Measurements from ENCODE around the gene TNRC6C. TPM values are rescaled to one million over a fixed set of nuclear protein-coding genes. Genes with fewer than 3 reads are reported as not detected.

The TNRC6C gene
- total RNA-seq, 4 donors from 2014 or later: 5.3 to 15.4 (median 6.8) TPM

DNA sequence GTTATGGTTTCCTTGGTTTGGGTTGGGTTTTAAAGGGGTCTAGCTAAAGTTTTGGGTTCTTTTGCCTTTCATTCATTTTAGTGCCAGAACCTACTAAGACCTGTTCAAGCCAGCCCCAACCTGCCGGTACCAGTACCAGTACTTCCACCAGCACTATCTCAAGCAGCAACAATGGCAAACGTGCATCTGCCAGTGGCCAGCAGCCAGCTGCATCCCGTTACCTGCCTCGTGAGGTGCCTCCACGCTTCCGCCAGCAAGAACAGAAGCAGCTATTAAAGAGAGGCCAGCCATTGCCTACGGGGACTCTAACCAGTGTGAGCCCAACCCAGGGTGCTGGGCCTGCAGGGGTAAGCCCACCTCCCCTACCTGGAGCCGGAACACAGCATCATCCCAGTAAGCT lies 72.9 kb downstream of the TNRC6C start:
- intact Hi-C loops (cut with DNase I; ENCODE audit: low total_unique reads): no loop called here
- TF ChIP-seq POLR2A (IDR thresholded peaks at IDR 0.05): no peak
- TF ChIP-seq, protein P1, sequence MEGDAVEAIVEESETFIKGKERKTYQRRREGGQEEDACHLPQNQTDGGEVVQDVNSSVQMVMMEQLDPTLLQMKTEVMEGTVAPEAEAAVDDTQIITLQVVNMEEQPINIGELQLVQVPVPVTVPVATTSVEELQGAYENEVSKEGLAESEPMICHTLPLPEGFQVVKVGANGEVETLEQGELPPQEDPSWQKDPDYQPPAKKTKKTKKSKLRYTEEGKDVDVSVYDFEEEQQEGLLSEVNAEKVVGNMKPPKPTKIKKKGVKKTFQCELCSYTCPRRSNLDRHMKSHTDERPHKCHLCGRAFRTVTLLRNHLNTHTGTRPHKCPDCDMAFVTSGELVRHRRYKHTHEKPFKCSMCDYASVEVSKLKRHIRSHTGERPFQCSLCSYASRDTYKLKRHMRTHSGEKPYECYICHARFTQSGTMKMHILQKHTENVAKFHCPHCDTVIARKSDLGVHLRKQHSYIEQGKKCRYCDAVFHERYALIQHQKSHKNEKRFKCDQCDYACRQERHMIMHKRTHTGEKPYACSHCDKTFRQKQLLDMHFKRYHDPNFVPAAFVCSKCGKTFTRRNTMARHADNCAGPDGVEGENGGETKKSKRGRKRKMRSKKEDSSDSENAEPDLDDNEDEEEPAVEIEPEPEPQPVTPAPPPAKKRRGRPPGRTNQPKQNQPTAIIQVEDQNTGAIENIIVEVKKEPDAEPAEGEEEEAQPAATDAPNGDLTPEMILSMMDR (IDR thresholded peaks at IDR 0.05): no peak
- WGBS, 2 donors: 59 to 64% methylated on average over 8 of the region's 8 CpGs
- no peak for DNase-seq (ENCODE audit: low spot score in 2 of 2)
- no peak overlapping the region for H3K4me3 ChIP-seq (ENCODE audit: low read depth, poor library complexity, severe bottlenecking)

GRCh38 chr17:78032166-78032565 lies 73.7 kb downstream of the TNRC6C start:
- TF ChIP-seq POLR2A (IDR thresholded peaks at IDR 0.05): no peak
- TF ChIP-seq, protein P1 (IDR thresholded peaks at IDR 0.05): no peak
- intact Hi-C loops (cut with DNase I; ENCODE audit: low total_unique reads): no loop called here
- H3K4me3 ChIP-seq (ENCODE audit: low read depth, poor library complexity, severe bottlenecking): no peak overlapping the region
- DNase-seq (ENCODE audit: low spot score in 2 of 2): no peak
- WGBS, 2 donors: 36 to 40% methylated on average over 1 of the region's 1 CpG

DNA sequence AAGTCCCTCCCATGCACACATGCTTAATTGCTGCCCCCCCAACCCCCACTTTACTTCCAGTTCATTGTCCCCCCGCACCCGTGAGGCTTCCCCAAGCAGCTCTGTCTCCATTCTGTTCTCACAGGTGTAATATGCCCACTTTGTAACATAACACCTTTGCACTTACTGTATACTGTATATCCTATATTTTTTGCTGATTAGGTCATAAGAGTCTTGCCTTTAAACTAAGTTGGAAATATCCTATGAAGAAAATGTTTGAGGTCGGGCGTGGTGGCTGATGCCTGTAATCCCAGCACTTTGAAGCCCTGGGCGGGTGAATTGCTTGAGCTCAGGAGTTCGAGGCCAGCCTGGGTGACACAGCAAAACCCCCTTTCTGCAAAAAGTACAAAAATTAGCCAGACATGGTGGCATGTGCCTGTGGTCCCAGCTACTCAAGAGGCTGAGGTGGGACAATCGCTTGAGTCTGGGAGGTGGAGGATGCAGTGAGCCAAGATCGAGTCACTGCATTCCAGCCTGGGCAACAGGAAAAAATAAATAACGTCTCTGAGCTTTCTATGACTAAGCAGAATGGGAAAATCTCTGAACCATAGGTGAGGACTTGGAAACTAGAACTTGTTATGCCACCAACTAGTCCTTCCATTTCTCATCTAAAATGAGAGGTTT lies 76.1 kb downstream of the TNRC6C start:
- DNase-seq (ENCODE audit: low spot score in 2 of 2): no peak
- 86 to 87% methylated on average over 9 of the region's 9 CpGs for WGBS, 2 donors
- TF ChIP-seq, protein P1 (IDR thresholded peaks at IDR 0.05): no peak
- TF ChIP-seq POLR2A (IDR thresholded peaks at IDR 0.05): no peak
- H3K4me3 ChIP-seq (ENCODE audit: low read depth, poor library complexity, severe bottlenecking): no peak overlapping the region
- intact Hi-C loops (cut with DNase I; ENCODE audit: low total_unique reads): no loop called here

- intact Hi-C loops (cut with DNase I; ENCODE audit: low total_unique reads): no loop called here
- TF ChIP-seq, protein P1 (IDR thresholded peaks at IDR 0.05): no peak
- no peak for TF ChIP-seq POLR2A (IDR thresholded peaks at IDR 0.05)
- no peak overlapping the region for H3K4me3 ChIP-seq (ENCODE audit: low read depth, poor library complexity, severe bottlenecking)
- DNase-seq (ENCODE audit: low spot score in 2 of 2): no peak
- WGBS, 2 donors: 87 to 89% methylated on average over 7 of the region's 7 CpGs
These were observed 78.8 kb downstream of the TNRC6C start for GRCh38 chr17:78037280-78037679.

GRCh38 chr17:78038748-78039288 lies 80.3 kb downstream of the TNRC6C start:
- intact Hi-C loops (cut with DNase I; ENCODE audit: low total_unique reads): no loop called here
- 78 to 81% methylated on average over 11 of the region's 11 CpGs for WGBS, 2 donors
- no peak for TF ChIP-seq POLR2A (IDR thresholded peaks at IDR 0.05)
- DNase-seq (ENCODE audit: low spot score in 2 of 2): no peak
- H3K4me3 ChIP-seq (ENCODE audit: low read depth, poor library complexity, severe bottlenecking): no peak overlapping the region

DNA sequence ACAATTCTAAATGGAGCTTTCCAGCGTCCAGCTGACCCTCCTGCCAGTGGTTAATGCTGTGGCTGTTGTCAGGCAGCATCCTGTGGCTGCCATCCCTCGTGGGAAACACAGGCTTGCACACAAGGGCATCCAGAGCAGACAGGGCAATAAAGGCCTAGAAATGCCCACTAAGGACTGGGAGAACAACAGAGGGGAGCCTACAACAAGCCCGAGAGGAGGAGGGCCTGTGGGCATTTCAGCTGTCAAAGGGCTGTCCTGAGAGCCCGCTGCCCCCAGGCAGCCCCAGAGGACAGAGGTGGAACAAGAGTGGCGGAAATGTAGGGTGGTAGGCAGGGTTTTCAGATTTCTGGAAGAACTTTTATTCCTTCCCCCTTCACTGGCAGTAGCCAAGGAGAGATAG lies 81.1 kb downstream of the TNRC6C start:
- 88 to 93% methylated on average over 5 of the region's 5 CpGs for WGBS, 2 donors
- TF ChIP-seq, protein P1 (IDR thresholded peaks at IDR 0.05): no peak
- no peak for TF ChIP-seq POLR2A (IDR thresholded peaks at IDR 0.05)
- no peak overlapping the region for H3K4me3 ChIP-seq (ENCODE audit: low read depth, poor library complexity, severe bottlenecking)
- intact Hi-C loops (cut with DNase I; ENCODE audit: low total_unique reads): no loop called here
- no peak for DNase-seq (ENCODE audit: low spot score in 2 of 2)

Measured in lower leg skin (tissue), 4 donors.